Measurements from ENCODE around the gene ZNF23. TPM values are rescaled to one million over a fixed set of nuclear protein-coding genes. Genes with fewer than 3 reads are reported as not detected.

ZNF23 gene
- total RNA-seq, 1 experiment from 2014 or later: 12.1 TPM

GRCh38 chr16:71472051-71472450, 10.0 kb upstream of the ZNF23 start:
- no peak for DNase-seq (ENCODE audit: low read depth)

DNA sequence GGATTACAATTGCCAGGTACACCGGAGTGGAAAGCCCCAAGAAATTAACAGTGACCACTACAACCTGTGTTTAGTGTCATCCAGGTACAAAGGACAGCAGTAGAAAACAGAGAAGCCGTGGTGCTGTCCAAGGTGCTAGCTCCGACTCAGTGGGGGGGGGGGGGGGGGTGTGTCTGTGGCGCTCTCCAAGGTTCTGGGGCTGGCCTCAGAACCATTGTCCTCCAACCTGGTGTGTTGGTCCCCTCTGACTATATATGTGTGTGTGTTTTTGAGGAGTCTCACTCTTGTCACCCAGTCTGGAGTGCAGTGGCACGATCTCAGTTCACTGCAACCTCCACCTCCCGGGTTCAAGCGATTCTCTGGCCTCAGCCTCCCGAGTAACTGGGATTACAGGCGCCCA, 5.8 kb upstream of the ZNF23 start:
- no peak for DNase-seq (ENCODE audit: low read depth)

GRCh38 chr16:71464231-71464630, 2.2 kb upstream of the ZNF23 start:
- DNase-seq (ENCODE audit: low read depth): no peak

DNA sequence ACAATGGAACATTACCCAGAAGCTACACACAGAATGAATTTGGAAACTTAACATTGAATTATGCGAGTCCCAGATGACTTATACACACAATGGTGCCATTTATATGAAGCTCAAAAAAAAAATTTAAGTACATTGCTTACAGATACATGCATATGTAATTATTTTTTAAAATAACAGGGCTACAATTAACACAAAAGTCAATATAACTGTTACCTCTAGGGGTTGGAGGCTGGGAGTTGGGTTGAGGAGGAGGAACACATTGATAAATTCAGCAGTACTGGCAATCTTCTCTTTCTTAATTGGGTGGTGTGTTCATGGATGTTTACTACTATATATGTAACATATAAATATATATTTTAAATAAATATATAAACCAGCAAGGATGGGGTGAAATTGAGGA, 1.1 kb downstream of the ZNF23 start:
- no peak for DNase-seq (ENCODE audit: low read depth)

- peak; percentile 54 for DNase-seq (ENCODE audit: low read depth)
These were observed 1.8 kb downstream of the ZNF23 start for GRCh38 chr16:71460236-71460635.

DNA sequence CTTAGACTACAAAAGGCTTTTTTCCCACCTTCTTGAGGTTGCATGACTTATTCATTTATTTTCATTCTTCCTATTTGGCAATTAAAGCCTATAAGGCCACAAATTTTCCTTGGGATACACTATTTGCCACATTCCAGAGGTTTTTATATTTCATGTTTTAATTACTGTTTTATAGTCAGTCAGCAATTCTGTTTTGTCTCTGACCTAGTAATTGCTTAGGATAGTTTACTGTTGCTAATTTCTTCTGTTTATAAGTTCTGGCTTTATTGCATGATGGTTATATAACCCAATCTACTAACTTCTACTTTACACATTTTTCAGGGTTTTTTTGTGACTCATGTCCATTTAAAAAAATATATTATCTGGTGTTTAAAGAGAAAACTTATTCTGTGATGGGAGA, 2.5 kb downstream of the ZNF23 start:
- DNase-seq (ENCODE audit: low read depth): no peak

GRCh38 chr16:71456801-71457200, 5.2 kb downstream of the ZNF23 start:
- no peak for DNase-seq (ENCODE audit: low read depth)

DNA sequence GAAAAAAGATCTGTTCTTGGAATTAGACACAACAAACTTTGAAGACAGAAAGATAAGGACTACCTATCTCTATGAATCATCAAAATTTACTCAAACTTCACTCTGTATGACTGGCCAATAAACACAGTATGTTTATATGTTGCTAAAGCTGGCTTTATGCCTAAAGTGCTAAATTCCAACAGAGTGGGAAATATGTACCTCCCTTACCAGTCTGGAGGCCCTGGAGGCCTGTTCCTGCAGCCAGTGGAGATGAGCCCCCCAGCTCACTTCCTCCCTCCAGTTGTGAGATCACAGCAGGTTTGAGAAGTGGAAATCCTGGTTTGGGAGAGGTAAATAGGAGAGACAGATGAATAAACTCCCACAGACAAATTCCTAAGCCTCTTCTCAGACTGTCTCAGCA, 9.0 kb downstream of the ZNF23 start:
- no peak for DNase-seq (ENCODE audit: low read depth)

GRCh38 chr16:71449020-71449419, 13.0 kb downstream of the ZNF23 start:
- no peak for DNase-seq (ENCODE audit: low read depth)

DNA sequence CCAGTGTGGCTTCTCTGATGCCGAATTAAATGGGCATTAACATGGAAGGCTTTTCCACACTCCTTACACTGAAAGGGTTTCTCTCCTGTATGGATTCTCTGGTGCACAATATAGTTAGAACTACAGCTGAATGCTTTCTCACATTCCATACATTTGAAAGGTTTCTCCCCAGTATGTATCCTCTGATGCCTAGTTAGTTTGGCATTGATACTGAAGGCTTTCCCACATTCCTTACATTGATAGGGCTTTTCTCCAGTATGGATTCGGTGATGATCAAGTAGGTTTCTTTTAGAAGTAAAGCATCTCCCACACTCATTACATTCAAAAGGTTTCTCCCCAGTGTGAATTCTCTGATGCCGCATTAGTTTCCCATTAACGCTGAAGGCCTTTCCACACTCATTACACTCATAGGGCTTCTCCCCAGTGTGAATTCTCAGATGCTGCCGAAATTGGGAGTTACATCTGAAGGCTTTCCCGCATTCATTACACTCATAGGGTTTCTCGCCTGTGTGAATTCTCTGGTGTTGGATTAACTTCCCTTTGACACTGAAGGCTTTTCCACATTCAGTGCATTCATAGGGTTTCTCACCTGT, 13.7 kb downstream of the ZNF23 start:
- DNase-seq (ENCODE audit: low read depth): no peak

GRCh38 chr16:71443714-71444113, 18.3 kb downstream of the ZNF23 start:
- DNase-seq (ENCODE audit: low read depth): no peak

- DNase-seq (ENCODE audit: low read depth): no peak
These were observed 20.0 kb downstream of the ZNF23 start, which contains the start of gene TLE7 for GRCh38 chr16:71442051-71442440. TLE7 (minus strand) TSS chr16:71442054; CDS start chr16:71433324, 8,730 bp downstream.

DNA sequence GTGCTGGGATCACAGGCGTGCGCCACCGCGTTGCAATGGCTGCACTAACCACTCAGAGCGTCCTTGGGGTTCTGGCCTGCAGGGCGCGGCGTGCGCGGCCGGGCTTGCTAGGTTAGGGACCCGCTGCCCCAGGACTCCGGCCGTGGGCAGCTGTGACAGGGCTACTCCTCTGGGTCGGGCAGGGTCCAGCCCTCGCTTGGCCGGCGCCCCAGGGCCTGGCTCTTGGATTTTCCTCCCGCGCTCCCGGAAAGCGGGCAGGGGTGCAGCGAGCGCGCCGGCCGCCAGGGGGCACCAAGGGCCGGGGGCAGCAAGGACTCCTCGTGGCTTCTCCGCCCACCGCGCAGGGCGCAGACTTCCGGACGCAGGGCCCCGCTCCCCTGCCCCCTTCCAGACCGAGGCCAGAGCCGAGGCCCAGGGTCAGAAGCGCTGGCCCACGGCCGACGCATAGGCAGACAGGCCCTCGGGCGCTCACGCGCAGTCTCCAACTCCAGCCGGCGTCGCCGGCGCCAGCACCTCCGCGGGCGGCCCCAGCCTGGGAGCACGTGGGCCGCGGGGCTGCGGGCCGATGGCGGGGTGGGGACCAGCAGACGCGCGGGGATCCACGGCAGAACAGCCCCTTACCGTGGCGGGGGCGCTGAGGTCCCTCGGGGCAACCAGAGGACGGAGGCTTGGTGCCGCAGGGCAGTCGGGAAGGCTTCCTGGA, 20.5 kb downstream of the ZNF23 start:
- no peak for DNase-seq (ENCODE audit: low read depth)

- no peak for DNase-seq (ENCODE audit: low read depth)
These were observed 21.2 kb downstream of the ZNF23 start for GRCh38 chr16:71440669-71441347.

- DNase-seq (ENCODE audit: low read depth): no peak
These were observed 22.5 kb downstream of the ZNF23 start for GRCh38 chr16:71439523-71439922.

- no peak for DNase-seq (ENCODE audit: low read depth)
These were observed 25.6 kb downstream of the ZNF23 start for GRCh38 chr16:71436473-71436872.

GRCh38 chr16:71432906-71433305, 29.1 kb downstream of the ZNF23 start:
- DNase-seq (ENCODE audit: low read depth): no peak

DNA sequence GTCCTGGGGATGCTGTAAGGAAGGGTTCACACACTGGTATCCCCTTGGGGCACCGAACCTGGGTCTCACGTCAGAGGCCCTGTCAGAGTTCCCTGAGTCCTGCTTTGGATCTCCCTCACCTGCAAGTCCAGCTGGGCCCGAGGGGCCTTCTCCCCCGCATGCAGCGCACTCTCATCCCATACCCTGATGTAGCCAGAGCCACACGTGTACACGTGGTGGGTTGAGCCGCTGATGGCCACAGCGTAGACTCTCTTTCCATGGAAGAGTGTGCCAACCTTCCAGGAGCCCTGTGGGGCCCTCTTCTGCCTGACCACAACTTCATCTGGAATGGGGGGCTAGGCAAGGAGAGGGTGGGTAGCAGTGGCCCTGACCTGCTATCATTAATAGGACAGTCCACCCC, 30.1 kb downstream of the ZNF23 start:
- DNase-seq (ENCODE audit: low read depth): no peak

GRCh38 chr16:71431176-71431575, 30.9 kb downstream of the ZNF23 start:
- DNase-seq (ENCODE audit: low read depth): no peak

DNA sequence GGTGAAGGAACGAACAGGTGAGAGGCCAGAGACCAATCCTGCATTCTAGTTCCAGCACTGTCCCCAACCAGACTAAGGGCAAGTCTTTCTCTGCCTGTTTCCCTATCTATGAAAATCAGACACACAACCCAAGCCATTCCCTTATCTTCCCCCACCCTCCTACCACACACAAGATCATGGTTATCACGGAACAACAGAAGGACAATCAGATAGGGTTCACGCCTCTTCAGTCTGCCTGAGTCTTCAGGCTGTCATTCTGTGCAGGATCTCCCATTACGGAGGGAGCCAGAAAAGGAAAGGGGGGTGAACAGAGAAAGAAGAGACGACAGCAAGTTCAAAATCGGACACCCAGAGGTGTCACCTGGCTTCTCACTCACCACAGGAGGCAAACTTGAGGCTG, 31.3 kb downstream of the ZNF23 start:
- DNase-seq (ENCODE audit: low read depth): no peak

GRCh38 chr16:71429581-71429980, 32.5 kb downstream of the ZNF23 start:
- DNase-seq (ENCODE audit: low read depth): no peak

DNA sequence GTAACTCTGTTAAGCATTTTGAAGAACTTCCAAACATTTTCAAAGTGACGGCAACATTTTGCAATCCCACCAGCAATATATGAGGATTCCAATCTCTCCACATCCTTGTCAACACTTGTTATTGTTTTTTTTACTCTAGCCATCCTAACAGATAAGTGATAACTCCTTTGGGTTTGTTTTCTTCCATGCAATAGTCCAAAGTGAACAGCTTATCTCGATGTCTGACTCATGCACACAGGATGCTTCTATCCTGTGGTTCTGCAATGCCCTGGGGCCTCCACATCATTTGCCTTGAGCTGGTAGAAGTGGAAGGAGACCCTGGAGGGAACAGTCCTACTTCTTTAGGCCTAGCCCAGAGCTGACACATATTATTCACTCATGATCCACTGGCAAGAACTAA, 33.2 kb downstream of the ZNF23 start:
- no peak for DNase-seq (ENCODE audit: low read depth)

GRCh38 chr16:71428385-71428784, 33.7 kb downstream of the ZNF23 start:
- no peak for DNase-seq (ENCODE audit: low read depth)

All from LHCN-M2 (cell line).